ENCODE measurements around the gene BCL7A.
A peak's percentile ranks its signal among the peaks of the same experiment; 100 is the strongest.

BCL7A gene

GRCh38 chr12:121990114-121990647 is 31.5 kb upstream of the BCL7A start:
- Histone ChIP-seq H3K4me1 (no peaks in the 10 kb centered on the region), H3K4me3 (no peak overlapping the region), H3K36me3 (replicated peaks) (no peaks in the 10 kb centered on the region), H3K9me3 (no peaks in the 10 kb centered on the region), H3K27me3 (ENCODE audit: low read depth) (no peaks in the 10 kb centered on the region)
- in situ Hi-C loops (cut with MboI; ENCODE audit: low sequenced_read_pairs), result no loop called here
- no peak for DNase-seq (ENCODE audit: low spot score in 2 of 2)

GRCh38 chr12:121990692-121991603 is 30.7 kb upstream of the BCL7A start:
- in situ Hi-C loops (cut with MboI; ENCODE audit: low sequenced_read_pairs), result no loop called here
- no peaks in the 10 kb centered on the region for H3K4me1 ChIP-seq
- no peak overlapping the region for H3K4me3 ChIP-seq
- no peaks in the 10 kb centered on the region for H3K9me3 ChIP-seq
- no peak for DNase-seq (ENCODE audit: low spot score in 2 of 2)
- H3K36me3 ChIP-seq (replicated peaks), result no peaks in the 10 kb centered on the region
- H3K27me3 ChIP-seq (ENCODE audit: low read depth), result no peaks in the 10 kb centered on the region

GRCh38 chr12:121992059-121992879 is 29.4 kb upstream of the BCL7A start:
- H3K9me3 ChIP-seq, result no peaks in the 10 kb centered on the region
- no peak for DNase-seq (ENCODE audit: low spot score in 2 of 2)
- H3K4me3 ChIP-seq, result no peak overlapping the region
- in situ Hi-C loops (cut with MboI; ENCODE audit: low sequenced_read_pairs), result no loop called here
- no peaks in the 10 kb centered on the region for H3K4me1 ChIP-seq
- H3K27me3 ChIP-seq (ENCODE audit: low read depth), result no peaks in the 10 kb centered on the region
- no peaks in the 10 kb centered on the region for H3K36me3 ChIP-seq (replicated peaks)

GRCh38 chr12:121996050-121996944 is 25.4 kb upstream of the BCL7A start:
- no peaks in the 10 kb centered on the region; the same call in 1 of the 2 replicates for H3K9me3 ChIP-seq

GRCh38 chr12:121996945-121997612 is 24.6 kb upstream of the BCL7A start:
- Histone ChIP-seq H3K4me1 (peaks cover 9% of the 10 kb centered on the region), H3K36me3 (replicated peaks) (no peaks in the 10 kb centered on the region), H3K9me3 (no peaks in the 10 kb centered on the region; the same call in 1 of the 2 replicates), H3K4me3 (no peak overlapping the region), H3K27me3 (ENCODE audit: low read depth) (no peaks in the 10 kb centered on the region)
- in situ Hi-C loops (cut with MboI; ENCODE audit: low sequenced_read_pairs), result no loop called here
- no peak for DNase-seq (ENCODE audit: low spot score in 2 of 2)

More at GRCh38 chr12:121996050-121996944, 25.4 kb upstream of the BCL7A start:
- Histone ChIP-seq H3K27me3 (ENCODE audit: low read depth) (no peaks in the 10 kb centered on the region), H3K4me1 (peaks cover 8% of the 10 kb centered on the region), H3K4me3 (no peak overlapping the region), H3K36me3 (replicated peaks) (no peaks in the 10 kb centered on the region)
- DNase-seq (ENCODE audit: low spot score in 2 of 2), result no peak
- in situ Hi-C loops (cut with MboI; ENCODE audit: low sequenced_read_pairs), result no loop called here

GRCh38 chr12:122001466-122002209 is 20.0 kb upstream of the BCL7A start:
- H3K4me3 ChIP-seq, result no peak overlapping the region
- H3K27me3 ChIP-seq (ENCODE audit: low read depth), result no peaks in the 10 kb centered on the region
- H3K9me3 ChIP-seq, result no peaks in the 10 kb centered on the region; the same call in 1 of the 2 replicates
- H3K4me1 ChIP-seq, result peaks cover 9% of the 10 kb centered on the region
- no peaks in the 10 kb centered on the region for H3K36me3 ChIP-seq (replicated peaks)
- in situ Hi-C loops (cut with MboI; ENCODE audit: low sequenced_read_pairs), result no loop called here
- peak; percentile 93 to 99 for DNase-seq (ENCODE audit: low spot score in 2 of 2)

GRCh38 chr12:122003651-122004611 is 17.8 kb upstream of the BCL7A start:
- no peaks in the 10 kb centered on the region for H3K36me3 ChIP-seq (replicated peaks)
- no peak overlapping the region for H3K4me3 ChIP-seq
- in situ Hi-C loops (cut with MboI; ENCODE audit: low sequenced_read_pairs), result no loop called here
- H3K9me3 ChIP-seq, result no peaks in the 10 kb centered on the region; the same call in 1 of the 2 replicates
- no peaks in the 10 kb centered on the region for H3K27me3 ChIP-seq (ENCODE audit: low read depth)
- peaks cover 9% of the 10 kb centered on the region for H3K4me1 ChIP-seq
- DNase-seq (ENCODE audit: low spot score in 2 of 2), result no peak

GRCh38 chr12:122004633-122005071 is 17.0 kb upstream of the BCL7A start:
- peaks cover 9% of the 10 kb centered on the region for H3K4me1 ChIP-seq
- no peak overlapping the region for H3K4me3 ChIP-seq
- H3K27me3 ChIP-seq (ENCODE audit: low read depth), result no peaks in the 10 kb centered on the region
- in situ Hi-C loops (cut with MboI; ENCODE audit: low sequenced_read_pairs), result no loop called here
- no peaks in the 10 kb centered on the region for H3K9me3 ChIP-seq
- H3K36me3 ChIP-seq (replicated peaks), result no peaks in the 10 kb centered on the region
- no peak for DNase-seq (ENCODE audit: low spot score in 2 of 2)

GRCh38 chr12:122005252-122005776 is 16.4 kb upstream of the BCL7A start:
- in situ Hi-C loops (cut with MboI; ENCODE audit: low sequenced_read_pairs), result no loop called here
- Histone ChIP-seq H3K9me3 (no peaks in the 10 kb centered on the region), H3K27me3 (ENCODE audit: low read depth) (no peaks in the 10 kb centered on the region), H3K36me3 (replicated peaks) (no peaks in the 10 kb centered on the region), H3K4me1 (peaks cover 9% of the 10 kb centered on the region), H3K4me3 (no peak overlapping the region)
- no peak for DNase-seq (ENCODE audit: low spot score in 2 of 2)

GRCh38 chr12:122006186-122006926 is 15.3 kb upstream of the BCL7A start:
- H3K4me1 ChIP-seq, result no peaks in the 10 kb centered on the region; the same call in 1 of the 2 replicates
- no peak overlapping the region for H3K4me3 ChIP-seq
- H3K27me3 ChIP-seq (ENCODE audit: low read depth), result no peaks in the 10 kb centered on the region
- no peaks in the 10 kb centered on the region for H3K9me3 ChIP-seq
- in situ Hi-C loops (cut with MboI; ENCODE audit: low sequenced_read_pairs), result no loop called here
- DNase-seq (ENCODE audit: low spot score in 2 of 2), result no peak
- H3K36me3 ChIP-seq (replicated peaks), result no peaks in the 10 kb centered on the region

GRCh38 chr12:122009741-122010140 is 11.9 kb upstream of the BCL7A start:
- DNase-seq (ENCODE audit: low spot score in 2 of 2), result no peak
- in situ Hi-C loops (cut with MboI; ENCODE audit: low sequenced_read_pairs), result no loop called here
- H3K27me3 ChIP-seq (ENCODE audit: low read depth), result no peaks in the 10 kb centered on the region

More at GRCh38 chr12:122009741-122010140, 11.9 kb upstream of the BCL7A start:
- no peaks in the 10 kb centered on the region for H3K36me3 ChIP-seq (replicated peaks)
- H3K4me1 ChIP-seq, result no peaks in the 10 kb centered on the region
- H3K4me3 ChIP-seq, result no peak overlapping the region
- no peaks in the 10 kb centered on the region for H3K9me3 ChIP-seq

Data from HAP-1 (cell line).